ENCODE measurements around the gene CHI3L2. TPM values are rescaled to one million over a fixed set of nuclear protein-coding genes. Genes with fewer than 3 reads are reported as not detected.

The CHI3L2 gene
- total and polyA plus RNA-seq, 10 donors, result 6.0 to 159 (median 30.5) TPM

DNA sequence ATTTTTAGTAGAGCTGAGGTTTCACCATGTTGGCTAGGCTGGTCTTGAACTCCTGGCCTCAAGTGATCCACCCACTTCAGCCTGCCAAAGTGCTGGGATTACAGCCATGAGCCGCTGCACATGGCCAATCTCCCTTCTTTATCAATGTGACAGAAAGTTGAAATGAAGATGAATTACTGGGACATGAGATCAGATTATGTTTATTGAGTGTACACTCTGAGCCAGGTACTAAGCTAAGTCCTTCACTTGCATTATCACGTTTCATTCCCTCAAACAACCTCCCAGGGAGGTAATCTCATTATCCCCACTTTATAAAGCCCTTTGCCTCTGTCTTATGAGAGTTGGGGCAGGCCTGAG is 6.3 kb upstream of the CHI3L2 start:
- DNase-seq, result no peak
- no peaks in the 10 kb centered on the region for H3K36me3 ChIP-seq
- H3K27me3 ChIP-seq (replicated peaks in 1 of 7), result no peaks in the 10 kb centered on the region
- intact Hi-C loops (cut with DNase I; ENCODE audit: low total_unique reads), result loop anchor here (10.0 kb wide), 1 partner anchor 114 kb away; no protein-coding TSS in a partner anchor
- TF ChIP-seq POLR2AphosphoS5 (IDR thresholded peaks at IDR 0.05), result no peak
- TF ChIP-seq, protein P1, sequence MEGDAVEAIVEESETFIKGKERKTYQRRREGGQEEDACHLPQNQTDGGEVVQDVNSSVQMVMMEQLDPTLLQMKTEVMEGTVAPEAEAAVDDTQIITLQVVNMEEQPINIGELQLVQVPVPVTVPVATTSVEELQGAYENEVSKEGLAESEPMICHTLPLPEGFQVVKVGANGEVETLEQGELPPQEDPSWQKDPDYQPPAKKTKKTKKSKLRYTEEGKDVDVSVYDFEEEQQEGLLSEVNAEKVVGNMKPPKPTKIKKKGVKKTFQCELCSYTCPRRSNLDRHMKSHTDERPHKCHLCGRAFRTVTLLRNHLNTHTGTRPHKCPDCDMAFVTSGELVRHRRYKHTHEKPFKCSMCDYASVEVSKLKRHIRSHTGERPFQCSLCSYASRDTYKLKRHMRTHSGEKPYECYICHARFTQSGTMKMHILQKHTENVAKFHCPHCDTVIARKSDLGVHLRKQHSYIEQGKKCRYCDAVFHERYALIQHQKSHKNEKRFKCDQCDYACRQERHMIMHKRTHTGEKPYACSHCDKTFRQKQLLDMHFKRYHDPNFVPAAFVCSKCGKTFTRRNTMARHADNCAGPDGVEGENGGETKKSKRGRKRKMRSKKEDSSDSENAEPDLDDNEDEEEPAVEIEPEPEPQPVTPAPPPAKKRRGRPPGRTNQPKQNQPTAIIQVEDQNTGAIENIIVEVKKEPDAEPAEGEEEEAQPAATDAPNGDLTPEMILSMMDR (IDR thresholded peaks at IDR 0.05 in 8 of 11, conservative IDR thresholded peaks at IDR 0.05 in 3 of 11), result no peak
- no peak for TF ChIP-seq POLR2A (IDR thresholded peaks at IDR 0.05)
- 43 to 59% (median 53%) methylated on average over 2 of the region's 2 CpGs for WGBS, 5 donors
- no peaks in the 10 kb centered on the region for H3K9me3 ChIP-seq
- peak overlapping the region in 2 of 8 donors; percentile 6 to 55 for H3K4me3 ChIP-seq
- peaks cover 53 to 100% (median 92%) of the 10 kb centered on the region in 6 donors for H3K4me1 ChIP-seq
- H3K27ac ChIP-seq, result peak overlapping the region; percentile 63 to 88 (median 84)

DNA sequence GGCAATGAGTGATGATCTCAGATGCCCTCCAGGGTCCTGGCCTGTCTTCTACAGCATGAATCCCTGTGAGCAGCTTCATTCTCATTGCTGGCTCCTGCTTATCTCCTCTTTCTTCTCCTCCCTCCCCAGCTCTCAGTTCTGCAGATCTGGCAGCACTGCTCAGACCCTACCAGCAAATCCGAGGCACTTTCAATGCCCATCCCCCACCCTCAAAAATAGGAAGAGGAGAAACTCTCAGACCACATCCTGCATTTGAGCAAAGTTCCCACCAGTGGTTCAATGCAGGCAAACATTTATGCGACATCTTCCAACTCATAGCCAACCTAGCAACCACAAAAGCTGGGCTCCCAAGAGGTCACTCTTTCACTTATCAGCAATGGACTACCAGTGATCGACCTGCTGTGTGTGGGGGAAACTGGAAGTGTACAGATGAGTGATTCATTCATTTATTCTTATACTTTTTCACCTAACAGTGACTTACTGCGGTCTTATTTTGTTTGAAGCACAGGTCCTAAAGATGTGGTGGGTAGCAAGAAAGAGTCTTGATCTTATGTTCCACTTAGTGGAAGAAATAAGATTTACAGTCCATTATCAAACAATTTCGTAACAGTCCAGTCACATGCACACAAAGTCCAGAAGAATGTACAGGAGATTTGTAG is 5.8 kb upstream of the CHI3L2 start:
- H3K4me3 ChIP-seq, result peak overlapping the region in 5 of 8 donors; percentile 3 to 55 (median 15)
- H3K4me1 ChIP-seq, result peaks cover 52 to 100% (median 89%) of the 10 kb centered on the region in 6 donors

DNA sequence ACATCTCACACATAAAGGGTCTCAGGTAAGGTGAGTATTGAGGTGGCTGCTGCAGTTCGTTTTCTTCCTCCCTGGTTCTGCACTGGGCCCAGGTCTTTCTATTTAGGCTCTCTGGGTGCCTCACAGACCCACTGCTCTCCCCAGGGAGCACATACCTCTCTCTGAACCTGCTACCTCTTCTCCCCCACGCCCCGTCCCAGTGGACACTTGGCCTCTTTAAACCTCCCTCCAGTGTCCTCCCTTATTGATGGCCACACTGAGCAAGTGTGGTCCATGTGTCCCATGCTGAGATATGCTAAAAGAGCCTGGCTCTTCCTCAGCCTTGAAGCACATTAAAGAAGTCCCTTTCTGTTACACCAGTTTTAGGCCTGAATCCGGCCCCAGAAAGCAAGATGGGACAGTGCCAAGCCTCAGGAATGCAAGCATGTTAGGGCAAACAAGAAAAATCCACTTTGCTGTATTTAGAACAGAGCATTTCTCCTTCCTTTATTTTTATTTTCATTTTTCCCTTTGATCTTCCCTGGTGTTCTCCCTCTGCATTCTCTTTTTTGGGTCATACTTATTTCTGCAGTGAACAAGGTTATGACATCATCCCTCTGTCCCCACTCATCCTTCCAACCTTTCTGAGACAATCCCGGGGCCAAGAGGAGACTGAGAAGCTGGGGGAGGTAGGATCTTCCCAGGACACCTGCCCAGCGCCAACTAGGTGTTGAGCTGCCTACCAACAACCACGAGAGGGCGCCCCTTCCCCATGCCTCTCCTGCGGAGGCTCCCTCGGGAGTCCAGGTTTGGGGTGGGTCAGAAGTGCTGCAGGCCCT is 5.0 kb upstream of the CHI3L2 start:
- H3K27me3 ChIP-seq (replicated peaks in 1 of 7), result no peaks in the 10 kb centered on the region
- TF ChIP-seq POLR2AphosphoS5 (IDR thresholded peaks at IDR 0.05), result peak in 2 of 3 donors; percentile 52 to 62
- no peak for TF ChIP-seq POLR2A (IDR thresholded peaks at IDR 0.05)
- TF ChIP-seq, protein P1 (IDR thresholded peaks at IDR 0.05 in 8 of 11, conservative IDR thresholded peaks at IDR 0.05 in 3 of 11), result peak; percentile 59 to 94 (median 91)
- peak overlapping the region; percentile 63 to 88 (median 84) for H3K27ac ChIP-seq
- H3K36me3 ChIP-seq, result no peaks in the 10 kb centered on the region
- 20 to 26% (median 24%) methylated on average over 10 of the region's 10 CpGs for WGBS, 5 donors
- peaks cover 49 to 100% (median 89%) of the 10 kb centered on the region in 6 donors for H3K4me1 ChIP-seq
- no peaks in the 10 kb centered on the region for H3K9me3 ChIP-seq
- peak; percentile 94 for DNase-seq
- intact Hi-C loops (cut with DNase I; ENCODE audit: low total_unique reads), result loop anchor here (10.0 kb wide), 1 partner anchor 112 kb away; no protein-coding TSS in a partner anchor
- peak overlapping the region in 3 of 8 donors; percentile 3 to 55 (median 15) for H3K4me3 ChIP-seq

More for the DNA sequence above, 5.8 kb upstream of the CHI3L2 start:
- peak overlapping the region; percentile 63 to 88 (median 84) for H3K27ac ChIP-seq
- TF ChIP-seq, protein P1 (IDR thresholded peaks at IDR 0.05 in 8 of 11, conservative IDR thresholded peaks at IDR 0.05 in 3 of 11), result peak in 2 of 11 experiments; percentile 8 to 11
- peak in 1 of 3 donors; percentile 3 for TF ChIP-seq POLR2A (IDR thresholded peaks at IDR 0.05)
- TF ChIP-seq POLR2AphosphoS5 (IDR thresholded peaks at IDR 0.05), result peak in 2 of 3 donors; percentile 26 to 84
- no peak for DNase-seq
- H3K36me3 ChIP-seq, result no peaks in the 10 kb centered on the region
- H3K27me3 ChIP-seq (replicated peaks in 1 of 7), result no peaks in the 10 kb centered on the region
- intact Hi-C loops (cut with DNase I; ENCODE audit: low total_unique reads), result loop anchor here (10.0 kb wide), 1 partner anchor 113 kb away; no protein-coding TSS in a partner anchor
- no peaks in the 10 kb centered on the region for H3K9me3 ChIP-seq
- WGBS, 5 donors, result 24 to 32% (median 29%) methylated on average over 5 of the region's 5 CpGs

Data from spleen (tissue), 11 donors.